Measurements from ENCODE around the gene SHROOM3. TPM values are rescaled to one million over a fixed set of nuclear protein-coding genes. Genes with fewer than 3 reads are reported as not detected.

Gene SHROOM3
- polyA plus RNA-seq, 1 donor from 2014 or later: 2.7 TPM

DNA sequence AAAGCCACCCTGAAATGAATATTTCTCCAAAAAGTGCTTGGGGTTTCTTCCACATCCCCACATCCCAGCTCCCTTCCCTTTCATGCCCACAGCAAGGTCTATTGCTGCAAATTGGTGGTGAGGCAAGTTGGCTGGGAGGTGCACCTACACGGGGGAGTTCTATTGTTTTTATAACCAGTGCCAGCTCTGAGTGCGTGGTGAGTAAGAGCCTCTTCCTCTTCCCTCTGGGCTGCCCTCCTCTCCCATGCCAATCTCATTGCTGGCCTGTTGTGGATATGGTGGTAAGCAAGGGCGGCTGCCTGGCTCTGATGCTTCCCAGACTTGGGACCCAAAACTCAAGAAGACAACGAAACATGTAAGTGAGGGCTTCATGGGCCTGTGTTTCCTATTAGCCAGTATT lies 204.3 kb downstream of the SHROOM3 start:
- H3K79me2 ChIP-seq (replicated peaks; ENCODE audit: insufficient read depth, low read length): no peaks in the 10 kb centered on the region
- H4K20me1 ChIP-seq (ENCODE audit: insufficient read depth): no peaks in the 10 kb centered on the region
- no peak overlapping the region for H3K4me3 ChIP-seq (ENCODE audit: low read length)
- no peaks in the 10 kb centered on the region for H3K9me2 ChIP-seq (ENCODE audit: insufficient read depth, low read length)
- H3F3A ChIP-seq (ENCODE audit: insufficient read depth, low read length, poor library complexity, severe bottlenecking): no peaks in the 10 kb centered on the region
- no peak overlapping the region for H3K27ac ChIP-seq (ENCODE audit: low read length)
- no peak overlapping the region for H3K9ac ChIP-seq (ENCODE audit: low read length)
- TF ChIP-seq MXI1 (conservative IDR thresholded peaks at IDR 0.05; ENCODE audit: poor library complexity, severe bottlenecking): no peak
- TF ChIP-seq SMC3 (conservative IDR thresholded peaks at IDR 0.05; ENCODE audit: poor library complexity): no peak
- TF ChIP-seq EP300 (conservative IDR thresholded peaks at IDR 0.05; ENCODE audit: poor library complexity, severe bottlenecking): no peak
- TF ChIP-seq, protein P1, sequence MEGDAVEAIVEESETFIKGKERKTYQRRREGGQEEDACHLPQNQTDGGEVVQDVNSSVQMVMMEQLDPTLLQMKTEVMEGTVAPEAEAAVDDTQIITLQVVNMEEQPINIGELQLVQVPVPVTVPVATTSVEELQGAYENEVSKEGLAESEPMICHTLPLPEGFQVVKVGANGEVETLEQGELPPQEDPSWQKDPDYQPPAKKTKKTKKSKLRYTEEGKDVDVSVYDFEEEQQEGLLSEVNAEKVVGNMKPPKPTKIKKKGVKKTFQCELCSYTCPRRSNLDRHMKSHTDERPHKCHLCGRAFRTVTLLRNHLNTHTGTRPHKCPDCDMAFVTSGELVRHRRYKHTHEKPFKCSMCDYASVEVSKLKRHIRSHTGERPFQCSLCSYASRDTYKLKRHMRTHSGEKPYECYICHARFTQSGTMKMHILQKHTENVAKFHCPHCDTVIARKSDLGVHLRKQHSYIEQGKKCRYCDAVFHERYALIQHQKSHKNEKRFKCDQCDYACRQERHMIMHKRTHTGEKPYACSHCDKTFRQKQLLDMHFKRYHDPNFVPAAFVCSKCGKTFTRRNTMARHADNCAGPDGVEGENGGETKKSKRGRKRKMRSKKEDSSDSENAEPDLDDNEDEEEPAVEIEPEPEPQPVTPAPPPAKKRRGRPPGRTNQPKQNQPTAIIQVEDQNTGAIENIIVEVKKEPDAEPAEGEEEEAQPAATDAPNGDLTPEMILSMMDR (IDR thresholded peaks at IDR 0.05; ENCODE audit: poor library complexity, severe bottlenecking): no peak
- TF ChIP-seq, protein P2, sequence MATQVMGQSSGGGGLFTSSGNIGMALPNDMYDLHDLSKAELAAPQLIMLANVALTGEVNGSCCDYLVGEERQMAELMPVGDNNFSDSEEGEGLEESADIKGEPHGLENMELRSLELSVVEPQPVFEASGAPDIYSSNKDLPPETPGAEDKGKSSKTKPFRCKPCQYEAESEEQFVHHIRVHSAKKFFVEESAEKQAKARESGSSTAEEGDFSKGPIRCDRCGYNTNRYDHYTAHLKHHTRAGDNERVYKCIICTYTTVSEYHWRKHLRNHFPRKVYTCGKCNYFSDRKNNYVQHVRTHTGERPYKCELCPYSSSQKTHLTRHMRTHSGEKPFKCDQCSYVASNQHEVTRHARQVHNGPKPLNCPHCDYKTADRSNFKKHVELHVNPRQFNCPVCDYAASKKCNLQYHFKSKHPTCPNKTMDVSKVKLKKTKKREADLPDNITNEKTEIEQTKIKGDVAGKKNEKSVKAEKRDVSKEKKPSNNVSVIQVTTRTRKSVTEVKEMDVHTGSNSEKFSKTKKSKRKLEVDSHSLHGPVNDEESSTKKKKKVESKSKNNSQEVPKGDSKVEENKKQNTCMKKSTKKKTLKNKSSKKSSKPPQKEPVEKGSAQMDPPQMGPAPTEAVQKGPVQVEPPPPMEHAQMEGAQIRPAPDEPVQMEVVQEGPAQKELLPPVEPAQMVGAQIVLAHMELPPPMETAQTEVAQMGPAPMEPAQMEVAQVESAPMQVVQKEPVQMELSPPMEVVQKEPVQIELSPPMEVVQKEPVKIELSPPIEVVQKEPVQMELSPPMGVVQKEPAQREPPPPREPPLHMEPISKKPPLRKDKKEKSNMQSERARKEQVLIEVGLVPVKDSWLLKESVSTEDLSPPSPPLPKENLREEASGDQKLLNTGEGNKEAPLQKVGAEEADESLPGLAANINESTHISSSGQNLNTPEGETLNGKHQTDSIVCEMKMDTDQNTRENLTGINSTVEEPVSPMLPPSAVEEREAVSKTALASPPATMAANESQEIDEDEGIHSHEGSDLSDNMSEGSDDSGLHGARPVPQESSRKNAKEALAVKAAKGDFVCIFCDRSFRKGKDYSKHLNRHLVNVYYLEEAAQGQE (IDR thresholded peaks at IDR 0.05; ENCODE audit: borderline replicate concordance): no peak
- no peak overlapping the region for H2AFZ ChIP-seq (ENCODE audit: low read depth, low read length)
- no peaks in the 10 kb centered on the region for H3K9me3 ChIP-seq (ENCODE audit: low read length)
- H3K27me3 ChIP-seq (ENCODE audit: insufficient read depth, low read depth, low read length): no peaks in the 10 kb centered on the region
- no peak overlapping the region for H3K4me2 ChIP-seq (ENCODE audit: low read length)
- H3K36me3 ChIP-seq (ENCODE audit: insufficient read depth, low read length): no peaks in the 10 kb centered on the region

DNA sequence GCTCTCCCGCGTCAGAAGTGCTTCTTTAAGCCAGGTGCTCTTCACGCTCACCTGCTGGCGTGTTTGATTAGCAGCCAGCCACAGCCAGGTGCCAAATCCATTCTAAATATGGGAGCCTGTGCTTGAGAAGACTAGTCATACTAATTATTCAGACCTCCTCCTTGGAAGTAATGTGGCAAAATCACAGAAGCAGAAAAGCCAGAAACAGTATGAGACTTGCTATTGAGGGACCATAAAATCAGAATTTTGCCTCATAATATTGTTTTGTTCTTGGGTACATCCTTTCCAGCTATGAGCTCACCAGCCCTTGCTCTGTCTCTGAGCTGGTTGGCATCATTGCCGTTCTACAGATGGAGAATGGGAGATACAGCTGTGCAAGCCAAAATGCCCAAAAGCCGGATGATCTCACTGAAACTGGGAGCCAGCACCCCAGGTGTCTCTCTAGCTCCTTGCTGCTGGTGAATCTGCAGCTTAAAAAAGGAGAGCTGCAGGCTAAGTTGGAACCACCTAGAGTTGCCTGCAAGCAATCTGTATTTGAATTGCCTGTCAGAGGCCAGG lies 205.4 kb downstream of the SHROOM3 start:
- peak overlapping the region; percentile 56 for H3K4me2 ChIP-seq (ENCODE audit: low read length)

More for the DNA sequence above, 205.4 kb downstream of the SHROOM3 start:
- Histone ChIP-seq H3K9me3 (ENCODE audit: low read length) (no peaks in the 10 kb centered on the region), H2AFZ (ENCODE audit: low read depth, low read length) (no peak overlapping the region), H3K36me3 (ENCODE audit: insufficient read depth, low read length) (no peaks in the 10 kb centered on the region), H3F3A (ENCODE audit: insufficient read depth, low read length, poor library complexity, severe bottlenecking) (no peaks in the 10 kb centered on the region), H3K4me3 (ENCODE audit: low read length) (peak overlapping the region; percentile 44), H3K27me3 (ENCODE audit: insufficient read depth, low read depth, low read length) (no peaks in the 10 kb centered on the region), H3K27ac (ENCODE audit: low read length) (peak overlapping the region; percentile 39), H4K20me1 (ENCODE audit: insufficient read depth) (no peaks in the 10 kb centered on the region), H3K9me2 (ENCODE audit: insufficient read depth, low read length) (no peaks in the 10 kb centered on the region), H3K79me2 (replicated peaks; ENCODE audit: insufficient read depth, low read length) (no peaks in the 10 kb centered on the region), H3K9ac (ENCODE audit: low read length) (no peak overlapping the region)
- TF ChIP-seq MXI1 (conservative IDR thresholded peaks at IDR 0.05; ENCODE audit: poor library complexity, severe bottlenecking): no peak
- TF ChIP-seq SMC3 (conservative IDR thresholded peaks at IDR 0.05; ENCODE audit: poor library complexity): no peak
- TF ChIP-seq EP300 (conservative IDR thresholded peaks at IDR 0.05; ENCODE audit: poor library complexity, severe bottlenecking): no peak
- TF ChIP-seq, protein P1 (IDR thresholded peaks at IDR 0.05; ENCODE audit: poor library complexity, severe bottlenecking): no peak
- TF ChIP-seq POLR2AphosphoS5 (IDR thresholded peaks at IDR 0.05): no peak
- TF ChIP-seq EZH2 (IDR thresholded peaks at IDR 0.05; ENCODE audit: borderline replicate concordance, insufficient read depth, low read length, poor library complexity, severe bottlenecking): no peak
- TF ChIP-seq, protein P2 (IDR thresholded peaks at IDR 0.05; ENCODE audit: borderline replicate concordance): no peak
- TF ChIP-seq RAD21 (conservative IDR thresholded peaks at IDR 0.05): no peak
- no peak for TF ChIP-seq TAF1 (IDR thresholded peaks at IDR 0.05; ENCODE audit: low read depth)

All from neural cell (in vitro differentiated cells).